ENCODE data around the gene ITGA2. TPM values are rescaled to one million over a fixed set of nuclear protein-coding genes. Genes with fewer than 3 reads are reported as not detected.

The ITGA2 gene
- total RNA-seq, 1 experiment from 2014 or later, result 36.7 TPM

DNA sequence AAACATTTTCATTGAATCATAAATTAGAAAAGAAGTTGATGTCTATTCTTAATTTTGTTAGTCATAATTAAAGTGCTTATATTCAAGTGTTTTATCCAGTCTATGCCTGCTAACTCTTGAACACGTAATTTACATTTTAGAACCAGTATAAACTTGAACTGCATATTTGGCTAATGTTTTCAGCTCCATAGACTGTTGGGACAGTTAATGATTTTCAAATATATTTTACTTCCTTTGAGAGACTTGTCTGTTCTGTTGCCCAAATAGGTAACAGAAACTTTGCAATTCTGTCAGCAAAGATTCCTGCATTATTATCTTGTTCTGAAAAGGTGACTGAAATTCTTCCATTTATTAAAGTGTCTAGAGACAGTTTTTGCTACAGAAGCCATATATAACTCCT lies 7.8 kb downstream of the ITGA2 start:
- CTCF ChIA-PET, result interaction anchor here (1.0 kb wide), 1 partner anchor 49 kb away, joined by 3 read pairs; no protein-coding TSS in a partner anchor
- Histone ChIP-seq H3K79me2 (ENCODE audit: low read length) (peaks cover 100% of the 10 kb centered on the region), H3K27ac (ENCODE audit: low read length) (no peak overlapping the region), H3K4me2 (ENCODE audit: low read length) (no peak overlapping the region; the same call in 1 of the 2 replicates), H3K36me3 (ENCODE audit: low read depth, low read length) (peaks cover 61% of the 10 kb centered on the region), H3K9ac (ENCODE audit: low read length) (no peak overlapping the region), H3K27me3 (ENCODE audit: low read length) (no peaks in the 10 kb centered on the region), H3K9me2 (replicated peaks; ENCODE audit: low read length) (no peaks in the 10 kb centered on the region), H2AFZ (ENCODE audit: low read length) (no peak overlapping the region), H3K4me1 (ENCODE audit: insufficient read depth, low read length) (peaks cover 45% of the 10 kb centered on the region), H3F3A (ENCODE audit: low read length, unreplicated experiment) (no peaks in the 10 kb centered on the region), H3K9me3 (ENCODE audit: low read length) (no peaks in the 10 kb centered on the region), H3K4me3 (ENCODE audit: low read length) (no peak overlapping the region), H4K20me1 (ENCODE audit: low read length) (peaks cover 60% of the 10 kb centered on the region)
- intact Hi-C loops (cut with micrococcal nuclease), result no loop called here
- no TSS peak for BruUV-seq (replicated peaks)
- TF ChIP-seq EZH2phosphoT487 (IDR thresholded peaks at IDR 0.05; ENCODE audit: borderline replicate concordance, low read length) (no peak), EZH2 (IDR thresholded peaks at IDR 0.05; ENCODE audit: low read length, unreplicated experiment) (no peak)
- TF ChIP-seq, protein P1, sequence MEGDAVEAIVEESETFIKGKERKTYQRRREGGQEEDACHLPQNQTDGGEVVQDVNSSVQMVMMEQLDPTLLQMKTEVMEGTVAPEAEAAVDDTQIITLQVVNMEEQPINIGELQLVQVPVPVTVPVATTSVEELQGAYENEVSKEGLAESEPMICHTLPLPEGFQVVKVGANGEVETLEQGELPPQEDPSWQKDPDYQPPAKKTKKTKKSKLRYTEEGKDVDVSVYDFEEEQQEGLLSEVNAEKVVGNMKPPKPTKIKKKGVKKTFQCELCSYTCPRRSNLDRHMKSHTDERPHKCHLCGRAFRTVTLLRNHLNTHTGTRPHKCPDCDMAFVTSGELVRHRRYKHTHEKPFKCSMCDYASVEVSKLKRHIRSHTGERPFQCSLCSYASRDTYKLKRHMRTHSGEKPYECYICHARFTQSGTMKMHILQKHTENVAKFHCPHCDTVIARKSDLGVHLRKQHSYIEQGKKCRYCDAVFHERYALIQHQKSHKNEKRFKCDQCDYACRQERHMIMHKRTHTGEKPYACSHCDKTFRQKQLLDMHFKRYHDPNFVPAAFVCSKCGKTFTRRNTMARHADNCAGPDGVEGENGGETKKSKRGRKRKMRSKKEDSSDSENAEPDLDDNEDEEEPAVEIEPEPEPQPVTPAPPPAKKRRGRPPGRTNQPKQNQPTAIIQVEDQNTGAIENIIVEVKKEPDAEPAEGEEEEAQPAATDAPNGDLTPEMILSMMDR (conservative IDR thresholded peaks at IDR 0.05; ENCODE audit: low read depth, low read length), result no peak
- ATAC-seq (no peak), DNase-seq (no peak)
- POLR2A ChIA-PET (ENCODE audit: unreplicated experiment), result no interaction called here

DNA sequence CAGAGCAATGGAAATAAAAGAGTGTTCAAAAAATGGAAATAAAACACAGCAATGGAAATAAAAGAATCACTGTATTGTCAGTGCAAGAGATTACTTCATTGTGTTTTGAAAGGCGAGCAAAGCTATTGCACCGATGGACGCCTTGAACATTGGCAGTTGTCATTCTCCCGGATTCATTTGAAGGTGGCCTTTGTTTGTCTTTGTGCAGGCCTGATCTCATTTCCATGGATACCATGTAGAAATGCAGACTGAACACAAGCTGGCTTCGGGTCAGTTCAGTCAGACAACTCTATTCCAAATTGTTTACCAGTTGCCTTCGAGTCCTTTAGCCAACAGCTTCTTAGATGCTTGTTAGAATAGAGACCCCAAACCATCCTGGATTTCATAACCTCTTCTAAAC lies 8.3 kb downstream of the ITGA2 start:
- Histone ChIP-seq H3K9me3 (ENCODE audit: low read length) (no peaks in the 10 kb centered on the region), H3K9ac (ENCODE audit: low read length) (no peak overlapping the region), H3K79me2 (ENCODE audit: low read length) (peaks cover 97% of the 10 kb centered on the region), H3K4me2 (ENCODE audit: low read length) (no peak overlapping the region), H2AFZ (ENCODE audit: low read length) (no peak overlapping the region), H3K36me3 (ENCODE audit: low read depth, low read length) (peaks cover 57% of the 10 kb centered on the region), H3K4me1 (ENCODE audit: insufficient read depth, low read length) (peaks cover 41% of the 10 kb centered on the region), H3F3A (ENCODE audit: low read length, unreplicated experiment) (no peaks in the 10 kb centered on the region), H3K9me2 (replicated peaks; ENCODE audit: low read length) (no peaks in the 10 kb centered on the region), H4K20me1 (ENCODE audit: low read length) (peaks cover 56% of the 10 kb centered on the region), H3K27me3 (ENCODE audit: low read length) (no peaks in the 10 kb centered on the region), H3K27ac (ENCODE audit: low read length) (no peak overlapping the region), H3K4me3 (ENCODE audit: low read length) (no peak overlapping the region)
- TF ChIP-seq, protein P1 (conservative IDR thresholded peaks at IDR 0.05; ENCODE audit: low read depth, low read length), result no peak
- TF ChIP-seq EZH2 (IDR thresholded peaks at IDR 0.05; ENCODE audit: low read length, unreplicated experiment) (no peak), EZH2phosphoT487 (IDR thresholded peaks at IDR 0.05; ENCODE audit: borderline replicate concordance, low read length) (no peak)
- ATAC-seq (no peak), DNase-seq (no peak)
- no TSS peak for BruUV-seq (replicated peaks)
- POLR2A ChIA-PET (ENCODE audit: unreplicated experiment), result no interaction called here
- intact Hi-C loops (cut with micrococcal nuclease), result no loop called here
- CTCF ChIA-PET, result interaction anchor here (1.0 kb wide), 1 partner anchor 49 kb away, joined by 3 read pairs; no protein-coding TSS in a partner anchor

DNA sequence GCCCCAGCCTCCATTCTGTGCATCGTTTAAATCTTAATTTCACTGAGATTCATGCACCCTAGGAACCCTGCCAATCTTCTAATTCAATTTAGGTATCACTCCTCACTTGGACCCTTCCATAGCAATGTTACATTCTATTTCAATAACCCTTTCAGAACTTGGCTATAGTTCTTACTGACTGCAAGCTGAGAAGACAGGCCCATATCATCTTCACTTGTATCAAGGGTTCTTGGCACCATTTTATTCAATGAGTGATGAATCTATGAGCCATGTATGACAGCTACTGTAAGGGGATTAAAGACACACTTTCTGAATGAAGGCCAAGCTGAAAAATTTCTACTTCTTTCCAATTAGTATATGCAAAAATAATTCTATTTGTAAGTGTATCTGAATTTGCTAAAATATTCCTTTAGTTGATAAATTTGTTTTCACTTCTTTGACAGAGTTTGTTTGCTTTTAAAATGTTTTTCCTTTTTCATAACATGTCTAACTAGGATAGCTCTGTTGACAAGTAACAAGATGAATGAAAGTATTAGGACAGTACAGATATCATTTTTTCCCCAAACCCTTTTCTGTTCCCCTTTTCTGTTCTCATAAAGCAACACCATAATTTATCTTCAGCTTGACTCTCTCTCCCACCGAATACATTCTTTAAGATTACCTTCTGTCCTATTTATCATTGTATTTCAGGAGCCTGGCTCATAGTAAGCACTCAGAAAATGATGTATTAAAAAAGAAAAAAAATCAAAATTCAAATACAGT lies 9.6 kb downstream of the ITGA2 start:
- Histone ChIP-seq H3K9me3 (ENCODE audit: low read length) (no peaks in the 10 kb centered on the region), H3K4me1 (ENCODE audit: insufficient read depth, low read length) (peaks cover 40% of the 10 kb centered on the region), H3K27me3 (ENCODE audit: low read length) (no peaks in the 10 kb centered on the region), H3K4me2 (ENCODE audit: low read length) (no peak overlapping the region), H3K27ac (ENCODE audit: low read length) (no peak overlapping the region), H3K79me2 (ENCODE audit: low read length) (peaks cover 97% of the 10 kb centered on the region), H3K4me3 (ENCODE audit: low read length) (no peak overlapping the region), H3K36me3 (ENCODE audit: low read depth, low read length) (peaks cover 54% of the 10 kb centered on the region), H3F3A (ENCODE audit: low read length, unreplicated experiment) (peaks cover 1% of the 10 kb centered on the region), H3K9ac (ENCODE audit: low read length) (no peak overlapping the region), H3K9me2 (replicated peaks; ENCODE audit: low read length) (no peaks in the 10 kb centered on the region), H2AFZ (ENCODE audit: low read length) (no peak overlapping the region), H4K20me1 (ENCODE audit: low read length) (peaks cover 43% of the 10 kb centered on the region)
- no peak; the same call in 1 of the 2 replicates for ATAC-seq
- intact Hi-C loops (cut with micrococcal nuclease), result no loop called here
- BruUV-seq (replicated peaks), result no TSS peak
- DNase-seq, result no peak
- ChIA-PET POLR2A (ENCODE audit: unreplicated experiment) (no interaction called here), CTCF (no interaction called here)
- no peak for TF ChIP-seq EZH2phosphoT487 (IDR thresholded peaks at IDR 0.05; ENCODE audit: borderline replicate concordance, low read length)
- TF ChIP-seq, protein P1 (conservative IDR thresholded peaks at IDR 0.05; ENCODE audit: low read depth, low read length), result no peak
- TF ChIP-seq EZH2 (IDR thresholded peaks at IDR 0.05; ENCODE audit: low read length, unreplicated experiment), result no peak
